ENCODE results near the gene OR2A42. TPM values are rescaled to one million over a fixed set of nuclear protein-coding genes. Genes with fewer than 3 reads are reported as not detected.
"Not testable (repeated sequence)": the region's sequence is repeated elsewhere in the genome, so short reads cannot be mapped to it uniquely, and the experiment has no call there.

The OR2A42 gene
- total RNA-seq, 1 experiment from 2014 or later: not detected

DNA sequence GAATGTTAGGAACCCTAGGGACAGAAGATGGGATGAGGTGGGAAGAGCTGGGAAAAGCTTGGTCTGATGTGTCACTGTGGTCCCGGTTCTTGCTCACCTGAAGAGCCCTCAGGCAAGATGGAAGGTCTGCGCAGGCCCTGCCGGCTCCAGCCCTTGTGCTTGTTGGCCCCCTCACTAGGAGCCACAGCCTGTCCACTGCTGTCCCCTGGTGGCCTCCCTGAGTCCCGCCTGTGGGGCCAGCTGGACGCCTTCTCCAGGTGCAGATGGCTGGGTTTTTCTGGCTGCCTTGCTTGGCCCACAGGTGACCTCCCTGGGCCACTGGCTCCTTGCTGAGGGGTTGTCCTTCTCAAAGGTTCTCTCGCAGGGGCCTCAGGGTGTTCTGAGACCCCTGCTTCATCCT, 44.3 kb upstream of the OR2A42 start:
- not testable (repeated sequence) for H2BK15ac ChIP-seq (ENCODE audit: low read depth, low read length); H3K9me3 Mint-ChIP-seq; H2AK5ac ChIP-seq (ENCODE audit: insufficient read length, low read length); H3K79me2 ChIP-seq (ENCODE audit: insufficient read depth, low read length); H2BK20ac ChIP-seq (ENCODE audit: low read depth, low read length, poor library complexity, severe bottlenecking); H3K4me1 ChIP-seq (ENCODE audit: insufficient read depth, low read length); DNase-seq; H3K27me3 ChIP-seq (ENCODE audit: insufficient read depth, low read length); H3K27me3 Mint-ChIP-seq (ENCODE audit: low read depth); H3K4me1 Mint-ChIP-seq; H2BK120ac ChIP-seq (ENCODE audit: low read depth, low read length, poor library complexity, severe bottlenecking); H3T11ph ChIP-seq (ENCODE audit: low read length); H3K4ac ChIP-seq (ENCODE audit: low read depth, low read length); H3K79me1 ChIP-seq (ENCODE audit: insufficient read depth, low read depth, low read length, poor library complexity, severe bottlenecking); H4K20me1 ChIP-seq (ENCODE audit: control insufficient read depth, insufficient read depth, insufficient read length); H2BK5ac ChIP-seq (ENCODE audit: insufficient read length, low read length); H3K4me3 Mint-ChIP-seq; H3K9ac ChIP-seq (ENCODE audit: extremely low read depth, insufficient read length, low read length); H3K23ac ChIP-seq (ENCODE audit: insufficient read length, low read depth, low read length); H3K23me2 ChIP-seq (ENCODE audit: insufficient read length, low read depth, low read length, poor library complexity, severe bottlenecking); H4K5ac ChIP-seq (ENCODE audit: insufficient read length, low read depth, low read length); H3K36me3 Mint-ChIP-seq (ENCODE audit: insufficient read depth in 1 of 3, low read depth in 3 of 3); H3K27ac Mint-ChIP-seq; H4K8ac ChIP-seq (replicated peaks; ENCODE audit: insufficient read length, low read depth, low read length); H3K14ac ChIP-seq (ENCODE audit: insufficient read depth, low read length); H3K4me2 ChIP-seq (ENCODE audit: insufficient read depth, insufficient read length, low read length); H2BK12ac ChIP-seq (ENCODE audit: insufficient read length, low read depth, low read length); H3K56ac ChIP-seq (ENCODE audit: insufficient read length, low read depth, low read length); H3K9me3 ChIP-seq (ENCODE audit: control insufficient read depth, low read depth, low read length); H3K27ac ChIP-seq (ENCODE audit: insufficient read length, low read depth, low read length); H4K91ac ChIP-seq (ENCODE audit: insufficient read length, low read depth, low read length); H2AFZ ChIP-seq (ENCODE audit: low read length); H3K18ac ChIP-seq (ENCODE audit: insufficient read length, low read depth, low read length)
- WGBS (ENCODE audit: extremely low coverage, insufficient read length, low lambda C conversion rate): no CpG with 5 or more reads among the region's 6 CpGs

DNA sequence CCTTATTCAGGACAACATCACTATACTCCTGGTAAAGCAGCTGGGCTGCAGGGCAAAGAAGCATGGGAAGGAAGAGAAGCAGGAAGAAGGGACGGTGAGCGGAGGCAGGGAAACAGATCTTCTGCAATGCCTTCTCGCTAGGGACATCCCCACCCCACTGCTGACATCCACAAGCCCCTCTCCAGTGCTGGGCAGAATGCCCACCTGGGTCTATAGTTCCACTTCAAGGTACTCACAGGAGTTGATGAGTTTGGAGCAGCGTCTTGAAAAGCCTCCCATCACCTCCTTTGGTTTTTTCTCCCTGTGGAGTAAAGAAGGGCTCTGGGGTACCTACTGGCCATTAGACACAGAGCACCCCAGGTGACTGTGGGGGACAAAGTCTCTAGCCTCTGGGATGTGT, 43.1 kb upstream of the OR2A42 start:
- H3K4me1 ChIP-seq (ENCODE audit: insufficient read depth, low read length); H3K79me1 ChIP-seq (ENCODE audit: insufficient read depth, low read depth, low read length, poor library complexity, severe bottlenecking); H3K27ac Mint-ChIP-seq; H3K36me3 Mint-ChIP-seq (ENCODE audit: insufficient read depth in 1 of 3, low read depth in 3 of 3); H3K79me2 ChIP-seq (ENCODE audit: insufficient read depth, low read length); H3K18ac ChIP-seq (ENCODE audit: insufficient read length, low read depth, low read length); H4K8ac ChIP-seq (replicated peaks; ENCODE audit: insufficient read length, low read depth, low read length); H4K91ac ChIP-seq (ENCODE audit: insufficient read length, low read depth, low read length); H2BK12ac ChIP-seq (ENCODE audit: insufficient read length, low read depth, low read length); H3K23ac ChIP-seq (ENCODE audit: insufficient read length, low read depth, low read length); H4K5ac ChIP-seq (ENCODE audit: insufficient read length, low read depth, low read length); H3K4ac ChIP-seq (ENCODE audit: low read depth, low read length); H3T11ph ChIP-seq (ENCODE audit: low read length); H2BK20ac ChIP-seq (ENCODE audit: low read depth, low read length, poor library complexity, severe bottlenecking); DNase-seq; H3K4me2 ChIP-seq (ENCODE audit: insufficient read depth, insufficient read length, low read length); H2BK15ac ChIP-seq (ENCODE audit: low read depth, low read length); H3K9me3 ChIP-seq (ENCODE audit: control insufficient read depth, low read depth, low read length); H3K23me2 ChIP-seq (ENCODE audit: insufficient read length, low read depth, low read length, poor library complexity, severe bottlenecking); H3K27me3 ChIP-seq (ENCODE audit: insufficient read depth, low read length); H2BK5ac ChIP-seq (ENCODE audit: insufficient read length, low read length); H3K4me3 Mint-ChIP-seq; H3K4me1 Mint-ChIP-seq; H3K14ac ChIP-seq (ENCODE audit: insufficient read depth, low read length); H3K9me3 Mint-ChIP-seq; H4K20me1 ChIP-seq (ENCODE audit: control insufficient read depth, insufficient read depth, insufficient read length); H2AFZ ChIP-seq (ENCODE audit: low read length); H3K27ac ChIP-seq (ENCODE audit: insufficient read length, low read depth, low read length); H3K9ac ChIP-seq (ENCODE audit: extremely low read depth, insufficient read length, low read length); H3K27me3 Mint-ChIP-seq (ENCODE audit: low read depth); H3K56ac ChIP-seq (ENCODE audit: insufficient read length, low read depth, low read length); H2BK120ac ChIP-seq (ENCODE audit: low read depth, low read length, poor library complexity, severe bottlenecking); H2AK5ac ChIP-seq (ENCODE audit: insufficient read length, low read length): not testable (repeated sequence)
- WGBS (ENCODE audit: extremely low coverage, insufficient read length, low lambda C conversion rate): no CpG with 5 or more reads among the region's 4 CpGs
